HepG2 (cell line): Measurements from ENCODE around the gene ADSS2.

Experiments
- DBP ChIP-seq: sonication (generic); formaldehyde crosslinking; IDR thresholded peaks from 2 replicates; pipeline ENCODE4 v1.4.0; 2020; ENCODE audit warnings: missing genetic modification reagents; ENCODE audit errors: not compliant biosample characterization
- JUNB ChIP-seq: sonication (generic); formaldehyde crosslinking; IDR thresholded peaks from 2 replicates; pipeline ENCODE4 v1.8.0; 2022; ENCODE audit warnings: missing genetic modification reagents, mild to moderate bottlenecking, borderline replicate concordance
- MED8 ChIP-seq: sonication (generic); formaldehyde crosslinking; IDR thresholded peaks from 2 replicates; pipeline ENCODE4 v1.8.1; 2023; ENCODE audit warnings: mild to moderate bottlenecking, missing genetic modification reagents; ENCODE audit not compliant: insufficient replicate concordance
- REST ChIP-seq, 2 experiments: IDR thresholded peaks; 2 replicates each; pipeline ENCODE4 v1.6.1; 2011 to 2012; ENCODE audit warnings: low read length in 2 of 2, borderline replicate concordance in 1 of 2, low read depth in 1 of 2, mild to moderate bottlenecking in 1 of 2, moderate library complexity in 1 of 2
- TAF1 ChIP-seq: sonication (generic); formaldehyde crosslinking; IDR thresholded peaks from 2 replicates; pipeline ENCODE4 v1.4.0; 2020; ENCODE audit warnings: missing genetic modification reagents
- ZFP1 ChIP-seq: IDR thresholded peaks from 2 replicates; pipeline ENCODE4 v1.6.1; 2016
- TF ChIP-seq, protein P1 (sequence below): sonication (generic); formaldehyde crosslinking; IDR thresholded peaks from 2 replicates; pipeline ENCODE4 v1.5.1; 2020; ENCODE audit warnings: mild to moderate bottlenecking, missing genetic modification reagents, moderate library complexity
- TF ChIP-seq, protein P2 (sequence below): sonication (generic); formaldehyde crosslinking; IDR thresholded peaks from 2 replicates; pipeline ENCODE4 v1.5.0; 2020; ENCODE audit warnings: mild to moderate bottlenecking, missing genetic modification reagents, moderate library complexity
- TF ChIP-seq, protein P3 (sequence below): IDR thresholded peaks from 2 replicates; pipeline ENCODE4 v1.6.1; 2012; ENCODE audit warnings: inconsistent platforms

- TF ChIP-seq, protein P1, sequence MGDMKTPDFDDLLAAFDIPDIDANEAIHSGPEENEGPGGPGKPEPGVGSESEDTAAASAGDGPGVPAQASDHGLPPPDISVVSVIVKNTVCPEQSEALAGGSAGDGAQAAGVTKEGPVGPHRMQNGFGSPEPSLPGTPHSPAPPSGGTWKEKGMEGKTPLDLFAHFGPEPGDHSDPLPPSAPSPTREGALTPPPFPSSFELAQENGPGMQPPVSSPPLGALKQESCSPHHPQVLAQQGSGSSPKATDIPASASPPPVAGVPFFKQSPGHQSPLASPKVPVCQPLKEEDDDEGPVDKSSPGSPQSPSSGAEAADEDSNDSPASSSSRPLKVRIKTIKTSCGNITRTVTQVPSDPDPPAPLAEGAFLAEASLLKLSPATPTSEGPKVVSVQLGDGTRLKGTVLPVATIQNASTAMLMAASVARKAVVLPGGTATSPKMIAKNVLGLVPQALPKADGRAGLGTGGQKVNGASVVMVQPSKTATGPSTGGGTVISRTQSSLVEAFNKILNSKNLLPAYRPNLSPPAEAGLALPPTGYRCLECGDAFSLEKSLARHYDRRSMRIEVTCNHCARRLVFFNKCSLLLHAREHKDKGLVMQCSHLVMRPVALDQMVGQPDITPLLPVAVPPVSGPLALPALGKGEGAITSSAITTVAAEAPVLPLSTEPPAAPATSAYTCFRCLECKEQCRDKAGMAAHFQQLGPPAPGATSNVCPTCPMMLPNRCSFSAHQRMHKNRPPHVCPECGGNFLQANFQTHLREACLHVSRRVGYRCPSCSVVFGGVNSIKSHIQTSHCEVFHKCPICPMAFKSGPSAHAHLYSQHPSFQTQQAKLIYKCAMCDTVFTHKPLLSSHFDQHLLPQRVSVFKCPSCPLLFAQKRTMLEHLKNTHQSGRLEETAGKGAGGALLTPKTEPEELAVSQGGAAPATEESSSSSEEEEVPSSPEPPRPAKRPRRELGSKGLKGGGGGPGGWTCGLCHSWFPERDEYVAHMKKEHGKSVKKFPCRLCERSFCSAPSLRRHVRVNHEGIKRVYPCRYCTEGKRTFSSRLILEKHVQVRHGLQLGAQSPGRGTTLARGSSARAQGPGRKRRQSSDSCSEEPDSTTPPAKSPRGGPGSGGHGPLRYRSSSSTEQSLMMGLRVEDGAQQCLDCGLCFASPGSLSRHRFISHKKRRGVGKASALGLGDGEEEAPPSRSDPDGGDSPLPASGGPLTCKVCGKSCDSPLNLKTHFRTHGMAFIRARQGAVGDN (CRISPR knock-in tag): no peak
- TF ChIP-seq DBP (no peak), TAF1 (CRISPR knock-in tag) (no peak), ZFP1 (CRISPR knock-in tag) (no peak), MED8 (CRISPR knock-in tag) (no peak), JUNB (CRISPR knock-in tag) (no peak), REST (IDR thresholded peaks at IDR 0.05; ENCODE audit: borderline replicate concordance in 1 of 2, low read depth in 1 of 2, low read length in 2 of 2) (no peak)
- TF ChIP-seq, protein P2, sequence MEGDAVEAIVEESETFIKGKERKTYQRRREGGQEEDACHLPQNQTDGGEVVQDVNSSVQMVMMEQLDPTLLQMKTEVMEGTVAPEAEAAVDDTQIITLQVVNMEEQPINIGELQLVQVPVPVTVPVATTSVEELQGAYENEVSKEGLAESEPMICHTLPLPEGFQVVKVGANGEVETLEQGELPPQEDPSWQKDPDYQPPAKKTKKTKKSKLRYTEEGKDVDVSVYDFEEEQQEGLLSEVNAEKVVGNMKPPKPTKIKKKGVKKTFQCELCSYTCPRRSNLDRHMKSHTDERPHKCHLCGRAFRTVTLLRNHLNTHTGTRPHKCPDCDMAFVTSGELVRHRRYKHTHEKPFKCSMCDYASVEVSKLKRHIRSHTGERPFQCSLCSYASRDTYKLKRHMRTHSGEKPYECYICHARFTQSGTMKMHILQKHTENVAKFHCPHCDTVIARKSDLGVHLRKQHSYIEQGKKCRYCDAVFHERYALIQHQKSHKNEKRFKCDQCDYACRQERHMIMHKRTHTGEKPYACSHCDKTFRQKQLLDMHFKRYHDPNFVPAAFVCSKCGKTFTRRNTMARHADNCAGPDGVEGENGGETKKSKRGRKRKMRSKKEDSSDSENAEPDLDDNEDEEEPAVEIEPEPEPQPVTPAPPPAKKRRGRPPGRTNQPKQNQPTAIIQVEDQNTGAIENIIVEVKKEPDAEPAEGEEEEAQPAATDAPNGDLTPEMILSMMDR (CRISPR knock-in tag): no peak
- TF ChIP-seq, protein P3, sequence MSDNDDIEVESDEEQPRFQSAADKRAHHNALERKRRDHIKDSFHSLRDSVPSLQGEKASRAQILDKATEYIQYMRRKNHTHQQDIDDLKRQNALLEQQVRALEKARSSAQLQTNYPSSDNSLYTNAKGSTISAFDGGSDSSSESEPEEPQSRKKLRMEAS: no peak
Observed at GRCh38 chr1:244454412-244454811, 2.7 kb upstream of the ADSS2 start.
